HPDE6-E6E7 (cell line): ENCODE results near the gene FLVCR2.

Source experiments
- DNase-seq: peaks from one replicate; pipeline ENCODE4 v3.0.0; 2011; ENCODE audit warnings: missing footprints; ENCODE audit errors: extremely low spot score

The FLVCR2 gene

DNA sequence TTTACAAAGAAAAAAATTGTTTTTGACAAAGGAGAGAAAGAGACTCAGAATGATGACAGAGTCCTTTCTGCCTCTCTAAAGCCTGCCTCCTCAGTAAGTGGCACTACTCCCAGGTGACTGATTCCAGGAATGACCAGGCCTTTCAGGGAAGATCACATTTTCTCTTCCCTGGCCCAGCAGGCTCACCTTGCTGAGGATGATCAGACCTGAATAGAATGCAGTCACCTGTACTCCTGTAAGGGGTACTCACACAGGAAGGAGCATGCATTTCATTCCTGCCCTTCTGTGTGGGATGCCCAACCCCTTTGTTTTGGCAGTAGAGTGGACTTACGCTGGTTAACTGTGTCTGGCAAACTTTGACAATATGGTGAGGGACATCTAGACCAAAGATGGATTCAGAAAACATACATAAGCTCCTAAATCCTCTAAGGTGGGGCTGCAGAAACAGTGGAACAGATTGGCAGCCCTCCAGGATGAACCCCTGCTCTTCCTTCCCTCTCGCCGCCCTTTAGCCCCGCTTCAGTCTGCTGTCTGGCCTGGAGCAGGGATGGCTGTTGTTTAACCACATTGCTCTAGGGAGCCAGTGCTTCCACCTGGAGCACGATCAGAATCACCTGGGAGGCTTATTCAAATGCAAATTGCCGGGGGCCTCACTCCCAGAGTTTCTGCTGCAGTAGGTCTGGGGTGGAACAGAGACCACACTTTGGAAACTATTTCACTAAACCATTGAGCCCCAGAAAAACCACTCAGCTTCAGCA is 52.5 kb downstream of the FLVCR2 start:
- no peak for DNase-seq

DNA sequence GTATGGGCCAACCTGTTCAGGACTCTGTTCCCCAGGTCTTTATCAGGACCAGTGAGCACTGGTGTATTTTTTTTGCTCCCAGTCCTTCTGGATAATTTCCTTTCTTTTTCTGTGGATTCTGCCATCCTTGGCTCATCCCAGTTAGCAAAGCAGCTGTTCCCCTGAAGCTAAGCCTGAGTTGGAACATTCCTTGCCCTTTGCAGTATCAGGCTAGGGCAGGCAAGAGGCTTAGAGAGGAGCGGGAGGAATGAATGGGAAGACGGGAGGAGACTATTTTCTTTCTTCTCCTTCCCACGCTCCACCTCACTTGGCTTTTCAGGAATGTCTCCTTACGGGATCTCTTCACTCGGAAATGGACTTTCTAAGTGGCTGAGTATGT is 53.0 kb downstream of the FLVCR2 start:
- DNase-seq: no peak

DNA sequence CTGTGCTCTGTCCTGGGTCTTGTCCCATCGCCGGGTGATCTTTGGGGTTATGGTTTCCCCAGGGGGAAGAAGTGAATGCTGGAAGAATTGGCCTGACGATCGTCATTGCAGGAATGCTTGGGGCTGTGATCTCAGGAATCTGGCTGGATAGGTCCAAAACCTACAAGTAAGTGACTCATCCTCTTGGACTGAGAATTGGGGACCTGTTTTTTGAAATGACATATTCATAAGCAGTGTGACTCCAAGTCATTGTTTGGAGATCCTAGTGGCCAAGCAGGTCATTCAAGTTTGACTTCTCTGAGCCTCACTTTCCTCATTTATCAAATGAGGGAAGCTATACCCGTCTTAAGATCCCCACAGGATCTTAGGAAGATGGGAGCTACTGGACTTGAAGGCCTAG is 56.4 kb downstream of the FLVCR2 start:
- no peak for DNase-seq

- no peak for DNase-seq
Observed at GRCh38 chr14:75636100-75636692, 57.8 kb downstream of the FLVCR2 start.

- DNase-seq: no peak
Observed at GRCh38 chr14:75640876-75641275, 62.5 kb downstream of the FLVCR2 start.

DNA sequence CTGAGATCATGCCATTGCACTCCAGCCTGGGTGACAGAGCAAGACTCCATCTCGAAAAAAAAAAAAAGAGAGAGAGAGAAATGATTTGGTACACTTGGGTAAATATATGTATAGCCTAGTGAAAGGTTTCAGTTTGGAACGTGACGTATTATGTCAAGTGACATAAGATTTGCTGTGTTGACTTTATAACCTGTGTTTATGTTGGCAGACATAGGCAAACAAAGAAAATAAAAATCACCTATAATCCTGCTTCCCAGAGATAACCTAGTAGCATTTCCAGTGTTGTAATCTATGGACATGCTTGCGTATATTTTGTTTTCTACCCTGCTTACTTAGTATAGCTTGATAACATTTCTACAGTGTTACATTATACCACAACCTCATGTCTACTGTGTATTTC is 65.6 kb downstream of the FLVCR2 start:
- DNase-seq: no peak

DNA sequence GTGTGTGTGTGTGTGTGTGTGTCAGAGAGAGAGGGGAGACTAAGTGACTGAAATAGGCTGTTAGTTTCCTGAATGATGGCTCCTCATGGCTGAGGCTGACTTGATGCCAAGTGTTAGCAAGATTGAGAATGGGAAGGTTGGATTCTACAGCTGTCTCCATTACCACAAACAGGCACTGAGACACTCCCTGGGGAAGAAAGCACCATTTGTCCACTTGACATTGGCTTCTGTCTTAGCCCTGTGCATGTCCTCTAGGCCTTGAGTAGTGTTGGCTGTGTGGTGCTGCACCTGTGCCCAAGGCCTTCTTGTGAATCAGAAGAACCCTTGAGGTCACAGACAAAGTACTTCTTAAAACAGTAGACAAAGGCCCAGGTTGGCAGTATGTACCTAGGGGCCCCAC is 66.6 kb downstream of the FLVCR2 start:
- DNase-seq: no peak

GRCh38 chr14:75646762-75647161 is 68.3 kb downstream of the FLVCR2 start:
- DNase-seq: no peak

DNA sequence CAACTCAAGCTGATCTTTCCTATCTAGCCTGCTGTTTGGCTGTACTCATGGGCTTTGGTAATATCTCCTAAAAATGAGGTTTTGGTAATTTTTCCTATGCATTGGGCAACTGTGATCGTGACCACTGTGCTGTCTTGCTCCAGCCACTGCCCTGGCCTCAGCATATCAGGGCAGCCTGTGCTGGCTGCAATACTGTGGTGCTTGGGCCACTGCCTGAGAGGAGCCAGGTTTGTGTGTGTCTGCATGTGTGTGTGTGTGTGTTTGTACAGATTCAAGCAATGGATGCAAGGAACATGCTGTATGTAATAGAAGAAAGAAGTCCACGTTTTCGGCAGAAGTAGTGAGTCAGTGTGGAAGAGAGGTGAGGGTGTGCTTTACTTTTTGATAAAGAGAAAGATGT is 69.2 kb downstream of the FLVCR2 start:
- no peak for DNase-seq

DNA sequence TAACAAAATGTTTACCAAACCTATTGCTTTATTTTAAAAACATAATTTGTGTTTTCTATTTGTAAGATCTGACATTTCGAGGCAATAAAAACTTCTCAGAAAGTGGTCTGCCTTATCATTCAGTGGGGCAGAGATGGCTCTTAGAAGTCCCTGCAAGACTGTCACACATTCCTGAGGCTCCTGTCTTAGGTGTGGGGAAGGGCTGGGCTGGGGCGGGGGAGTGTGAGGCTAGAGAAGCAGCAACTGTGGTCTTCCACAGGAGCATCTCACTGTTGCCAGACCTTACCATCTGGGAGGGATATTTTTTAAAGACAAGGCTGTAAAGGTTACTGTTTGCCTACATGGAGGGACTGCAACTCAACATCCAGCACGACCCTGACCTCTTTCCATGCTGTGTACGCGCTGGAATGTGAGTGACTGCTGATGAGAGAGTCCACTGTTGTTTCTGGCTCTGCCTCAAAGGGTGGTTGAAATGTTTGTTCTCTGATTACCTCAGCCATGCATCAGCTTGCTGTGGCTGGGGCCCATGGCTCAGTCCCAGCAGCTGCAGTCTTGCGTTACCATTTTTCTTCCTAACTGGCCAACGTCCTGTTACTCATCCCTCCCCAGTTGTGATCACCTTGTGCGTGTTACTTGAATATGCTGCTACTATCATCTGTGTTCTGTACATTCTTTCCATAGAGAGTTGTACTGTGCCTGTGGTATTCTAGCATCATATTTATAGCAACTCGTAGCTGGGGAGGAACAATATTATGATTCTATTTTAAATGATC is 69.8 kb downstream of the FLVCR2 start:
- peak; percentile 89 for DNase-seq

DNA sequence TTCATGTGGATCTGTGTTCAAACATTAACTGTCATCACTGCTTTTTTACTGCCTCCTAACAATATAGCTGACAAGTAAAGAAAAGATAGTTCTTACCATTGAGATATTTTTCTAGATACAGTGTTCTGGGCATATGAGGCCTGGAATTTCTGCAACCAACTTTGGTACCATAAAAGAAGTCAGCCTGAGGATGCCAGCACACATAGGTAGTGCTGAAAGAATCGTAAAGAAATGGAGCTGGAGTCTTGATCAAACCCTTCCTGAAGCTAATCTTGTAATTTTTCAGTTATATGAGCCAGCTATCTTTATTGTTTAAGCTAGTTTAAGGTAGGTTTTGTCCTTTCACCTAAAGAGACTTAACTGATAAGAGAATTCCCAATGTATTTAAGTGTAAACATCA is 70.9 kb downstream of the FLVCR2 start:
- no peak for DNase-seq

DNA sequence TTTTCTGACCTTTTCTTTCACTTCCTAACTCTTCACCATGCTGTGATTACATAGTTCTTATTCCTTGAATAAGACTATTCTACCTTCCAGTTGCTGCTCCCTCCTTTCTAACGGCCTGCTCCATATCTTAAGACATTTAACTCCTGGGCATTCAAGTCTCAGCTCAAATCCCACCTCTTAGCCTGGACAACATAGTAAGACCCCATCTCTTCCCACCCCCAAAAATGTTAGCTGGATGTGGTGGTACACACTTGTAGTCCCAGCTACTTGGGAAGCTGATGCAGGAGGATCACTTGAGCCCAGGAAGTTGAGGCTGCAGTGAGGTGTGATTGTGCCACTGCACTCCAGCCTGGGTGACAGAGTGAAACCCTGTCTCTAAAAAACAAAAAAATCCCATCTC is 71.4 kb downstream of the FLVCR2 start:
- DNase-seq: no peak

DNA sequence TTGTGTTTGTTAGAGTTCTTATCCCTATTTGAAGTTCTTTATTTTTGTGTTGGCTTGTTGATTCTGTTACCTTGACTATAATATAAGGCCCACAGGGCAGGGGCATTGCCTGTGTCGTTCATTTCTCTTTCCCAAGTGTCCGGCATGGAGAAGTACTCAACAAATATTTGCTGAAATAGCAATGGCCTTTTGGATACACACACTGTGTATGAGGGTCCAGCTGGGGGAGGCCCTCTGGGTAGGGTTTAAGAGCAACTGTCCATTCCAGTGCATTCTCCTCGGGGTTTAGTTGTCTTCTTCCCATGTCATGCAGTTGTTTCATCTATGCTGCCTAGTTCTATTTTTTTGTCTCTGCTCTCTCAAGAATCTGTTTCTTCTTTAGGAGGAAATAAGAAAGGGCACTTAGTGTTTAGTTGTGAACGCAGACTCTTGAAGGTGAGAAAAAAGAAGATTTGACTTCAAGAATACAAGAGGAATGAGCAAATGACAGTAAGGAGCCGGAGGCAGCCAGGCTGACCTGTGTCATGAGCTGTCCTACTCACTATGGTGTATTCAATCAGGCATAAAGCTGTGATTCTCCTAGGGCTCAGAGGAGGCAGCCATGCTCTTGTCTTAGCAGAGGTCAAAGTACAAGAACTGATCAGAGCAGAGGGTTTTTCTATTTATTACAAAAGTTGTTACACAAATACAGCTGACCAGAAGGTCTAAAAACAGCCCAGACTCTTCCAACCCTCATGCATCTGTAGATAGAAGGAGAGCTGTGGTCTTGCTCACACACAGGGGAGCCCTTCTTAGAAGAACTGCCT is 72.0 kb downstream of the FLVCR2 start:
- DNase-seq: no peak

GRCh38 chr14:75653563-75653962 is 75.1 kb downstream of the FLVCR2 start:
- no peak for DNase-seq

DNA sequence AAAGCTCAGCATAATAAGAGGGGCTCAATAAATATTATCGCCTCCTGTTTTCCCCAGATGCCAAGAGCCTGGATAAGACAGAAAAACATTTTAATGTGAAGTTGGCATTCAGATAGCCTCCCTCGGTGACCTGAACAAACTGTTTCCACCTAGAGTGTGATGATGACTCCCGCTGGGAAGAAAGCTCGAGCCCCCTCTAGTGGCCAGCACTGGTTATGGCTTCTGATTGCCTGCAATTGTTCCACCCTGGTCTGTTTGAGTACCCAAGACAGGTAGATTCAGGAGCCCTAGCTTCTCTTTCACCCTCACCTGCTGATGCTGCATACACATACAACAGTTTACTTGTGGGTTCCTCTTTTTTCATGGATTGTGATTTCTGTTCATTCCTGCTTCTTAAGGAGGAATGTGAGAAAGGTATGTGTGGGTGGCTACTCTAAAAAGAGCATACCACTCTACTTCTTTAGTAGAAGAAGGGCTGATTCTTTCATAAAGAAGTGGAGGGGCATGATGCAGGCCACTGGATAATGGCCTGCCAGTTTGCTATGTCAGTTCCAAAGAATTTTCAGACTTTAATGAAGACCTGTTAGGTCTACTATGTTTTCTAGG is 75.8 kb downstream of the FLVCR2 start:
- peak; percentile 84 for DNase-seq

DNA sequence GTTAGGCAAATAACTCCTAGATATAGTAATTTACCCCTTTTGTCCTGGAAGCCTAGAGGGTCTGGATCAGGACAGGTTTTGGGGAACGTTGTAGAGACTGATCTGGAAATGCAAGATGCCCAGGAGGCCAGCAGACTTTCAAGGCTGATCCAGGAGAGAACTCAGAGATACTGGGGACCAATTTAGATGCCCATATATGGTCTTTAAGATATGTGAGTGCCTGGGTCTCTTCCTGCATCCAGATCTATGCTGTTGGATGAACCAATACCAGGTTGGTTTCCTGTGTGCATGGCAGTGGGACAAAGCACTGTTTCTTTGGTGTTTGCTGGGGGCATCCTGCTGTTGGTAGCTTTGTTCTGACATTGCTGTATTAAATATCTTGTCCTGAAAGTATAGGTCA is 76.8 kb downstream of the FLVCR2 start:
- no peak for DNase-seq

DNA sequence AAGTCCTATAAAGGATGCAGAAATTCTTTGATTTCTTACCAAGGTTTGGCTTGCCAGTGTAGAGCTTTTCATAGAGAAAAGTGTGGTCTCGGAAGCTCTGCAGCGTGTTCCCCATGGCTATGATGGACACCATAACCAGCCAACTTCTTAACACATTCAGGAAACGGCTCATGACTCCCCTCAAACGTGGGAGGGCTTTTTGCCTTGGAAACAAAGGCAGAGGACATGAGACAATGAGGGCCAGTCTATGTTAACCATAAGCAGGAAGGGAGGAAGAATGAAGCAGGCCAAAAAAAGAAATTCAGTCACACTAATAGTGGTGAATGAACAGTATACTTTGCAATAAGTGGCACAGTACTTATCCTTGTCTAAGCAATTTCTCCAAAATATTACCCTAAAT is 78.9 kb downstream of the FLVCR2 start:
- no peak for DNase-seq

DNA sequence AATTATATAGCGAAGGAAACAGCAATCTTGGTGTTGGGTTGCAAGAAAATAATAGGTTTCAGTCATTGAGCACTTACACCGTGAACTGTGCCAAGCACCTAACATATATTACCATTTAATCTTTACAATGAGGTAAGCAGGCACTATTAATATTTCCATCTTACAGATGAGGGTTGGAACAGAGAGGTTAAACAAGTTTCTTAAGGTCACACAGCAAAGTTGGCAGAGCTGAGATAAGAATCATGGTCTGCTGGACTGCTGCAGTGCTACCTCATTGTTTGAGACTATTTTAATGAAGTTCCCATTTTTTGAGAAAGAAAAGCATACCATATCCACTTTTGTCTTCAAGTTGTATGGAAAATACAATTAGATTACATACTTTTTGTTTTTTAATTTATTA is 80.5 kb downstream of the FLVCR2 start:
- no peak for DNase-seq

- DNase-seq: no peak
Observed at GRCh38 chr14:75660238-75660629, 81.8 kb downstream of the FLVCR2 start.

DNA sequence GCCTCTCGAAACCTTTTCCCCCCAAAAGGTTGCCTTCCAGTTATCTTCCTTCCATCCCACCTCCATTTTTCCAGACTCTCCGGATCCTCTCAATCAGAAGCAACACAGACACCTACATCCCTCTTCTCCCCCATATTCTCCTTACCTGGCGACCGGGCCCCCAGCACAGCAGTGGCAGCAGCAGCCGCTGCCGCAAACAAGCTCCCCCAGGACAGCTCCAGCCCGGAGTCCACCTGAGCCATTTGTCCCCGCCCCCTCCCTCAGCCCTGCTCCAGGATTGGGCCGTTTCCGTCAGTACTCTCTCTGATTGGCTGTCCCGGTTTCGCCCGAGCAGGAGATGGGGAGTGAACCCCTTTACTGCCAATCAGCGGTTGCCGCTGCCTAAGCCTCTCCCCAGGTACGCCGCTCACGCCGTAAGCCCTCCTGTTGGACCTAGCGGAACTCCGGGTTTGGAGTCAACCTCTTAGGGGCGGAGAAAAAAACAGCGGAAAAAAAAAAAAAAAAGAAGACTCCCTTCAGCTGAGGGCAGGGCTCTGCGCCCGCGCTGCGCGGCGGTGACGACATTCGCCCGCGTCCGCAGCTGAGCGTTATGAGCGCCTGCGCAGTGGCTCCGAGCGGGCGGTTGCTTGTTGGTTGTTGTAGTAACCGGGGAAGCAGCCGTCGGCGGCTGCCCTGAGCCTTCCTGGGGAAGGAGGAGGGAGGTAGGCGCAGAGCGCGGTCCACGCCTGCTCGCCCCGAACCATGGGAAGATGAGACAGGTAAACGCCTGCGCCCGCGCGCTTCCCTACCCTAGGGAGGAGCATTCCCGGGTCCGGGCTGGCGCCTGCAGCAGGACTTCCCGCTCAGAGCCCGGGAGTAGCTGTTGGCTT is 82.4 kb downstream of the FLVCR2 start, which contains the start of the genes ERG28 and TTLL5:
Gene ERG28, minus strand, starts transcription at position 247 of the 869 bp plus-strand sequence. CDS start 3,374 bp downstream, outside the sequence.
Gene TTLL5, plus strand, starts transcription at position 617 of the 869 bp plus-strand sequence. CDS start 1,904 bp downstream, outside the sequence.
- peak; percentile 100 for DNase-seq

DNA sequence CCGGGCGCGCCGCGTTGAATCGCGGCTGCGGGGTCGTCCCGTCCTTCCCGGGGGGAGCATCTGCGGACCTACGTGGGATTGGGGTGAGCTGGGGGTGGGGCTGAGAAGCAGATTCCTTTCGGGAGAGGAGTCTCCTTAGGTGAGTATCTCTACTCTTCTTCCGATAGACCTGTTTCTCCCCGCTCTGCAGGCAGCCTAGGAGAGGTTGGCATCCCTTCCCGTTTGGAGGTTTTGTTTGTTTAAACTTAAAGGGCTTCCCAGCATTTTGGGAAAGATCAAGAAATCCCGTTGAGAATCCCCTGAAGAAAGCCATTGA is 83.0 kb downstream of the FLVCR2 start:
- DNase-seq: no peak
